T-helper 22 cell (primary cell): ENCODE data around the gene ID1.

Source experiments
- DNase-seq: peaks from one replicate; pipeline ENCODE4 v3.0.0-alpha.2; 2020; ENCODE audit warnings: low read depth

Gene ID1, protein sequence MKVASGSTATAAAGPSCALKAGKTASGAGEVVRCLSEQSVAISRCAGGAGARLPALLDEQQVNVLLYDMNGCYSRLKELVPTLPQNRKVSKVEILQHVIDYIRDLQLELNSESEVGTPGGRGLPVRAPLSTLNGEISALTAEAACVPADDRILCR

GRCh38 chr20:31605031-31605901, at the start of gene ID1:
Gene ID1 (plus strand): TSS chr20:31605289. CDS start chr20:31605388, 99 bp downstream.
- DNase-seq, result peak; percentile 83

- DNase-seq, result no peak
Observed at GRCh38 chr20:31559704-31560093, 45.4 kb upstream of the ID1 start.

DNA sequence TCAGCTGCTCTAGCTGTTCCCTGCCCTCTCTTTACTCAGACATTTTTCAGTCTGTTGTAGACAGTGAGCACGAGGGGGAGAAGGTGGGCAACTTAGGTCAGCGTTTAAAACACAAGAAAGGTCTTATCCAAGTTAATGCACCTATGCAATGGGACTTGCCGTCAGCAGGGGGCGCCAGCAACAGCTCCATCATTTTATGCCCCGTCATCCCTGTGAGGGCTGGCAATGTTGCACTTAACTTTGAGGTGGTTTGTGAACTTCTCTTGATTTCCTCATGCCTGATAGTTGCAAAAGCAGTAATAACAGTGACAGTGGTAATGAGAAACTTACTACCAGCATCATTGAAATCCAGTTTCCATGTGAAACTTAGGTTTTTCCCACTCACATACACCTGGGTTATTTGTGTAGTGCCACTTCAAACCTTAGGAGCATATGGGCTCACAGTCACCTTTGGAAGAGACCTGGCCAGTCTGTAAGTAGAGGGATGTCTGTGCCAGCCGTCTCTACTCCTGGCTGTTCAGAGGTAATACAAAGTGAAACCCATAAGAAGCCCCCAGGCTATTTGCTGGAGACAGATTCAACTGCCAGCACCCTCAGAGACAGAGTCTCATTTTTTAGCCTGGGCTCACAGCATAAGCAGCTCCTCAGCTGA, 44.9 kb upstream of the ID1 start:
- peak; percentile 41 for DNase-seq

GRCh38 chr20:31560746-31561598, 44.1 kb upstream of the ID1 start:
- no peak for DNase-seq

DNA sequence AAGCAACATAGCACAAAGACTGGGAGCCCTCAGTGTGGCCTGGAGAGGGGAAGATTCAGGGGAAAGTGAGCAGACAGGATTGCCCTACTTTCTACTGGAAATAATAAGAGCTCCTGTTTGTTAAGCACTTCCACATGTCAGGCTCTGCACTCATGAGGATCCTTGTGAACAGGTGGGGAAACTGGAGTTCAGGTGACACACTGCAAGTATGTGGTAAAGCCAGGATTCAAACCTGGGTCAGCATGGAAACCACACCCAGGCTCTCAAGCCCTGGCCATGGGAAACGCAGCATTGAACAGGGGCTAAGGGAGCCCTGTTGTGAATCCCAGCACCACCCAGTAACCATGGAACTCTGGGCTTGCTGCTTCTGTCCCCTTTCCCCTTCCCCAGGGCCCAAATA, 42.8 kb upstream of the ID1 start:
- DNase-seq, result no peak

GRCh38 chr20:31564284-31564683, 40.8 kb upstream of the ID1 start:
- no peak for DNase-seq

- no peak for DNase-seq
Observed at GRCh38 chr20:31565699-31566318, 39.3 kb upstream of the ID1 start.

- DNase-seq, result no peak
Observed at GRCh38 chr20:31566319-31566657, 38.8 kb upstream of the ID1 start.

- DNase-seq, result no peak
Observed at GRCh38 chr20:31566658-31567379, 38.3 kb upstream of the ID1 start.

DNA sequence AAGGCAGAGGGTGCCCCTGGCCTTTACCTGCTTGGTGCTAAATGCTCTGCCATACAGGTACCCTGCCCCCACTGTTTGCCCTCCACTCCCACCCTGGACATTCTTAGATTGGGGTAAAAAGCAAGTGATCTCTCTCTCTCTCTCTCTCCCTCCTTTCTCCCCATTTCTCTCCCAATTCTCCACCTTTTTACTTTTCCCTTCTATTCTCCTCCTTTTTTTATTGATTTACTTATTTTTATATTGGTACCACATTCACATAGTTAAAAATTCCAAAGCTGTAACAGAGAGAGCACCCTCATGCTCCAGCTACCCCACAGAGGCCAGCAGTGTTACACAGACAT, 37.7 kb upstream of the ID1 start:
- DNase-seq, result no peak

GRCh38 chr20:31568041-31568731, 36.9 kb upstream of the ID1 start:
- DNase-seq, result no peak

DNA sequence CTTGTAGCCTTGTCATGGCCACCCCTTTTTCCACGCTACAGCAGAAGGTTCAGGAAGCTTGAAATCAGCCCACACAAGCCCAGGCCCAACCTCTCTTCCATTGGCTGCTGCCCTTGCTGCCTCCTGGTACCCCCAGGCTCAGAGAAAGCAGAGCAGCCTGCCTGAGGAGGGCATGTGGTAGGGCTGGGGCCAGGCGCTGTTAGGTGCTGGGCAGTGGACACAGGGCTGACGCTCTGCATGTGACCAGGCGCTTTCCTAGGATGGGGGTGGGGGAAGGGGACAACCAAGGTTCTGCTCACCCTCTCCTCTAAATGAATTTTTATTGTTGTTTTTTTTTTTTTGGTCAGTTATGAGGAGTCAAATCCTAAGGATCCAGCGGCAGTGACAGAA, 36.3 kb upstream of the ID1 start:
- no peak for DNase-seq

DNA sequence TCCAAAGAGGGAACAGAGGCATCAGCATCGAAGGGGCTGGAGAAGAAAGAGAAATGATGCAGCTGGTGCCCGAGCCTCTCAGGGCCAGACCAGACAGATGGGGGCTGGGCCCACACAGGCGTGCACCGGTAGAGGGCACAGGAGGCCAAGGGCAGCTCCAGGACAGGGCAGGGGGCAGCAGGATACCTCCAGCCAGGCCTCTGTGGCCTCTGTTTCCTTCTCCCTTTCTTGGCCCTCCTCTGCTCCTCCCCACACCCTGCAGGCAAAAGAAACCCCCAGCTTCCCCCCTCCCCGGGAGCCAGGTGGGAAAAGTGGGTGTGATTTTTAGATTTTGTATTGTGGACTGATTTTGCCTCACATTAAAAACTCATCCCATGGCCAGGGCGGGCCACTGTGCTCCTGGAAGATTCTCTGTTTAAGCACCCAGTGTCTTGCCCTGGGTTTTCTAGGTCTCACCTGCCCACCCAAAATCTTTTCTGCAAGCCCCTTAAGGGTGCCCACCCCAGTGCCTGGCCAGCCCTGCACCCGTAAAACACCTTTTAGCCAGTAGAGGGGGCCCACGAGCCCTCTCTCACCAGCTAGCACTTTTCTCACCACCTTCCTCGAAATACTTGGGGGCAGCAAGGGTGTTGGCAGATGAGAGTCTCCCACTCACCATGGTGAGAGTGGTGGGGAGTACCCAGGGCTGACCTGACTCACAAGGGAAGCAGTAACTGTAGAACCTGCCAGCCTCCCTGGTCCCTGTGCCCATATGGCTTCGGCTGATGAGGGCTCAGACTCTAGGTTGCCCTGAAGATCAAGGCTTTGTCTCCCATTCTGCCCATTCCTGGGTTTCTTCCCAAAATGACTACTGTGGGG, 35.7 kb upstream of the ID1 start:
- peak; percentile 25 for DNase-seq

GRCh38 chr20:31570021-31570463, 35.0 kb upstream of the ID1 start:
- no peak for DNase-seq

- DNase-seq, result no peak
Observed at GRCh38 chr20:31570735-31571617, 34.1 kb upstream of the ID1 start.

GRCh38 chr20:31572042-31572700, 32.9 kb upstream of the ID1 start:
- DNase-seq, result no peak

GRCh38 chr20:31572701-31573554, 32.2 kb upstream of the ID1 start:
- DNase-seq, result peak; percentile 77
